Measurements from ENCODE around the gene SLC52A1. TPM values are rescaled to one million over a fixed set of nuclear protein-coding genes. Genes with fewer than 3 reads are reported as not detected.

Gene SLC52A1
- total RNA-seq, 4 donors from 2014 or later = 2.2 to 25.0 (median 5.9) TPM

GRCh38 chr17:4998027-4998731 lies 37.0 kb downstream of the SLC52A1 start:
- DNase-seq (ENCODE audit: low spot score in 2 of 2) = peak in 1 of 2 donors; percentile 78
- H3K36me3 ChIP-seq = peaks cover 23% of the 10 kb centered on the region
- TF ChIP-seq, protein P1, sequence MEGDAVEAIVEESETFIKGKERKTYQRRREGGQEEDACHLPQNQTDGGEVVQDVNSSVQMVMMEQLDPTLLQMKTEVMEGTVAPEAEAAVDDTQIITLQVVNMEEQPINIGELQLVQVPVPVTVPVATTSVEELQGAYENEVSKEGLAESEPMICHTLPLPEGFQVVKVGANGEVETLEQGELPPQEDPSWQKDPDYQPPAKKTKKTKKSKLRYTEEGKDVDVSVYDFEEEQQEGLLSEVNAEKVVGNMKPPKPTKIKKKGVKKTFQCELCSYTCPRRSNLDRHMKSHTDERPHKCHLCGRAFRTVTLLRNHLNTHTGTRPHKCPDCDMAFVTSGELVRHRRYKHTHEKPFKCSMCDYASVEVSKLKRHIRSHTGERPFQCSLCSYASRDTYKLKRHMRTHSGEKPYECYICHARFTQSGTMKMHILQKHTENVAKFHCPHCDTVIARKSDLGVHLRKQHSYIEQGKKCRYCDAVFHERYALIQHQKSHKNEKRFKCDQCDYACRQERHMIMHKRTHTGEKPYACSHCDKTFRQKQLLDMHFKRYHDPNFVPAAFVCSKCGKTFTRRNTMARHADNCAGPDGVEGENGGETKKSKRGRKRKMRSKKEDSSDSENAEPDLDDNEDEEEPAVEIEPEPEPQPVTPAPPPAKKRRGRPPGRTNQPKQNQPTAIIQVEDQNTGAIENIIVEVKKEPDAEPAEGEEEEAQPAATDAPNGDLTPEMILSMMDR (IDR thresholded peaks at IDR 0.05) = no peak
- TF ChIP-seq EP300 (IDR thresholded peaks at IDR 0.05) (no peak), POLR2A (IDR thresholded peaks at IDR 0.05) (no peak), POLR2AphosphoS5 (IDR thresholded peaks at IDR 0.05) (no peak)
- 0% methylated on average over 11 of the region's 55 CpGs for WGBS
- H3K9me3 ChIP-seq = no peaks in the 10 kb centered on the region
- H3K27me3 ChIP-seq = no peaks in the 10 kb centered on the region
- H3K4me3 ChIP-seq = peak overlapping the region; percentile 96
- H3K27ac ChIP-seq = peak overlapping the region; percentile 87
- H3K4me1 ChIP-seq = peaks cover 30% of the 10 kb centered on the region

- Histone ChIP-seq H3K27ac (peak within 1 kb of the TSS; percentile 87), H3K4me1 (peaks cover 30% of the 10 kb centered on the region), H3K4me3 (peak within 1 kb of the TSS; percentile 96), H3K9me3 (no peaks in the 10 kb centered on the region), H3K36me3 (peaks cover 16% of the 10 kb centered on the region), H3K27me3 (no peaks in the 10 kb centered on the region)
- peak; percentile 94 to 96 for DNase-seq (ENCODE audit: low spot score in 2 of 2)
- peak in 1 of 3 donors; percentile 11 for TF ChIP-seq POLR2AphosphoS5 (IDR thresholded peaks at IDR 0.05)
- TF ChIP-seq, protein P1 (IDR thresholded peaks at IDR 0.05) = peak in 1 of 2 donors; percentile 10
- TF ChIP-seq POLR2A (IDR thresholded peaks at IDR 0.05) = no peak
- under 1% methylated on average over 34 of the region's 93 CpGs for WGBS
Measured at GRCh38 chr17:4997302-4998026, 37.8 kb downstream of the SLC52A1 start, which contains the start of the genes INCA1 and KIF1C. Gene INCA1 (minus strand): TSS chr17:4997522. CDS start chr17:4994437, 3,085 bp downstream. Gene KIF1C (plus strand): TSS chr17:4997950. CDS start chr17:5000247, 2,297 bp downstream.

DNA sequence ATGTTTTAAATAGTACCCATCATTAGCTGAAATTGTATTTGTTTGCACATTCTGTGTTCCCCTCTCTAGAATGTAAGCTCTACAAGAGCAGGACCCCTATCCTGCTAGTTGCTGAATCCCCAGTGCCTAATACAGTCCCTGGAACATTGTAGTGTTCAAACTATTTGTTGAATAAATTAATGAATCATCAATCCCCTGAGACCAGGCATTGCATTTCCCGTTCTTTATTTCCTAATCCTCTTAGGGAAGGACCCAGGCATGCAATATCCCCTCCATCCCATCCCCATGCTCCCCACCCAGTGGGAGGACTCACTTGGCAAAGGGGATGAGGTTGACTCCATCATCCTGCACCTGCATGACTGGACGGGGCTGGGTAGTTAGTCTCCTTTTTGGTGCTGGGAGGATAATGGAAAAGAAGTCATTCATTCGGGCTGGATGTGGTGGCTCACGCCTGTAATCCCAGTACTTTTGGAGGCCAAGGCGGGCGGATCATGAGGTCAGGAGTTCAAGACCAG lies 41.1 kb downstream of the SLC52A1 start:
- Histone ChIP-seq H3K27me3 (no peaks in the 10 kb centered on the region), H3K4me3 (no peak overlapping the region), H3K4me1 (peaks cover 18% of the 10 kb centered on the region), H3K9me3 (no peaks in the 10 kb centered on the region), H3K27ac (no peak overlapping the region), H3K36me3 (no peaks in the 10 kb centered on the region)
- TF ChIP-seq, protein P1 (IDR thresholded peaks at IDR 0.05) = no peak
- TF ChIP-seq POLR2A (IDR thresholded peaks at IDR 0.05) = no peak
- TF ChIP-seq POLR2AphosphoS5 (IDR thresholded peaks at IDR 0.05) = no peak
- no peak for TF ChIP-seq EP300 (IDR thresholded peaks at IDR 0.05)
- 86% methylated on average over 6 of the region's 6 CpGs for WGBS
- no peak for DNase-seq (ENCODE audit: low spot score in 2 of 2)

DNA sequence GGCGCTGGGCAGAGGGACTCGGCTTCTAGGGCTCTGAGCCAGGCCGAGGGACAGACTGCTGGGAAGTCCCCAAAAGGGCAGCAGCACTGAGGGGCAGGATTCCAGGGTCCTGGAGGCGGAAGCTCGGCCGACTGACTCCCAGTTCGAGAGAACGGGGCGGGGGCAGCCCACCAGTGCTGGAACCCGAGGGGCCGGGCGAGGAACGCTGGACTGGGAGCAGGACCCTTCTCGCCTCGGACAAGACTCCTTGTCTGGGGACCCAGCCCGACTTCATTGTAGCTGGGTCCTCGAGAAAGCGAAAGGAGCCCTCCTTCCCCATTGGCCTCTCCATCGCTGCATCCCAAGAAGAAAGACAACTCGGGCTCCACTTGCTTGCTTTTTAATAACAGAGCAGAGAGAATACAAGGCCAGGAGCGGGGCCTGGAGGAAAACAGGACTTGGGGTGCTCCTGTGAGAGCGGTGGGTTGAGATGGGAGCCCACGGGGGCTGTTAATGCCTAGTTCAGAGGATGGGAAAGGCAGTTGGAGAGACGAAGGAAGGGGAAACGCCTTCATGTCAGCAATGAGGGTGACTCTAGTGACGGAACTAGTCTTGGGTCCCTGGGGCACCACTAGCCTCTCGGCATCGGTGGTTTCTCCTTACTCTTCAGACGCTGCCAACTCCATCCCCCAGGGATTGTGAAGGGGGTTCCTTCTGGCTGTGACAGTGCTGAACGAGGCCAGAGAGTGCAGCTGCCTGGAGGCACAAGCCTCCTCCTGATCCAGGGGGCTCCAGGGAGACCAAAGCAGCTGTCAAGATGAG lies 47.3 kb downstream of the SLC52A1 start:
- Histone ChIP-seq H3K27ac (peak overlapping the region; percentile 89), H3K9me3 (no peaks in the 10 kb centered on the region), H3K36me3 (peaks cover 10% of the 10 kb centered on the region), H3K4me3 (peak overlapping the region; percentile 84), H3K27me3 (no peaks in the 10 kb centered on the region), H3K4me1 (peaks cover 27% of the 10 kb centered on the region)
- no peak for DNase-seq (ENCODE audit: low spot score in 2 of 2)
- WGBS = 3% methylated on average over 14 of the region's 30 CpGs
- no peak for TF ChIP-seq EP300 (IDR thresholded peaks at IDR 0.05)
- TF ChIP-seq POLR2A (IDR thresholded peaks at IDR 0.05) = no peak
- no peak for TF ChIP-seq POLR2AphosphoS5 (IDR thresholded peaks at IDR 0.05)
- TF ChIP-seq, protein P1 (IDR thresholded peaks at IDR 0.05) = no peak
